Left lung (tissue), 10 donors: Measurements from ENCODE around the gene DOCK4. TPM values are rescaled to one million over a fixed set of nuclear protein-coding genes. Genes with fewer than 3 reads are reported as not detected.

Source experiments
- ATAC-seq: fragments of 200-7000 bp; cut with Tn5 transposase; one replicate; pipeline ENCODE4 v1.9.1; 2020; ENCODE audit warnings: moderate library complexity
- DNase-seq, 4 donors: peaks; one replicate each; pipeline ENCODE4 v3.0.0-alpha.2; 2013 to 2020
- H3K27ac ChIP-seq, 2 donors: fragments of 200-600 bp; sonication (generic) in 1 of 2; one replicate each; pipeline versions ENCODE4 v1.5.0 to v1.8.0; 2020 to 2021
- H3K27me3 ChIP-seq, 2 donors: fragments of 200-600 bp; sonication (generic) in 1 of 2; one replicate each; pipeline versions ENCODE4 v1.5.0 to v1.8.0; 2020 to 2021
- H3K36me3 ChIP-seq, 2 donors: fragments of 200-600 bp; sonication (generic) in 1 of 2; one replicate each; pipeline versions ENCODE4 v1.5.0 to v1.8.0; 2020 to 2021
- H3K4me1 ChIP-seq, 2 donors: fragments of 200-600 bp; one replicate each; pipeline ENCODE4 v1.8.0; 2021
- H3K4me3 ChIP-seq, 2 donors: fragments of 200-600 bp; sonication (generic) in 1 of 2; one replicate each; pipeline versions ENCODE4 v1.5.0 to v1.8.0; 2020 to 2021; ENCODE audit warnings: mild to moderate bottlenecking in 1 of 2
- H3K9me3 ChIP-seq, 2 donors: fragments of 200-600 bp; sonication (generic) in 1 of 2; one replicate each; pipeline versions ENCODE4 v1.5.0 to v1.8.0; 2020 to 2021
- CTCF ChIP-seq, 2 donors: fragments of 200-600 bp; sonication (generic) in 1 of 2; IDR thresholded peaks; one replicate each; pipeline versions ENCODE4 v1.5.0 to v1.8.0; 2021; ENCODE audit warnings: antibody characterized with exemption in 2 of 2
- intact Hi-C, 2 donors: fragments of 100-400 bp; cut with DNase I; formaldehyde crosslinking; loops; one replicate each; pipeline versions ENCODE4 v1.11.2 to v1.14.2; 2022
- polyA plus RNA-seq, 6 donors: library from polyadenylated mRNA; unstranded; fragments of 120-200 nt; gene quantifications; one replicate each; pipeline ENCODE4 v1.2.1, GENCODE V29; 2013; ENCODE audit not compliant: insufficient read length in 6 of 6
- total RNA-seq, 2 donors: library from RNA; stranded (reverse); fragmentation: NEBNext Ultra II Directional; extraction: Animal tissue kit (Norgen Biotek cat#: 25700); gene quantifications; one replicate each; pipeline ENCODE4 v1.2.1, GENCODE V29; 2021
- donor health status: DM: no; HTN: yes; CAD: no.
- donor health status: DM: no; HTN: no; CAD: no.

DOCK4 gene
- total and polyA plus RNA-seq, 8 donors, result 38.9 to 64.3 (median 52.5) TPM

- ATAC-seq, result no peak
- intact Hi-C loops, result no loop called here
- no peak for TF ChIP-seq CTCF (IDR thresholded peaks at IDR 0.05)
Observed at GRCh38 chr7:112070674-112071256, 135.4 kb downstream of the DOCK4 start.

GRCh38 chr7:112069879-112070321 lies 136.3 kb downstream of the DOCK4 start:
- no peak for TF ChIP-seq CTCF (IDR thresholded peaks at IDR 0.05)
- Histone ChIP-seq H3K27ac (no peak overlapping the region), H3K36me3 (no peaks in the 10 kb centered on the region), H3K9me3 (no peaks in the 10 kb centered on the region), H3K4me3 (no peak overlapping the region), H3K4me1 (peaks cover 0 to 12% of the 10 kb centered on the region in 2 donors), H3K27me3 (no peaks in the 10 kb centered on the region)
- no peak for ATAC-seq
- DNase-seq, result no peak
- intact Hi-C loops, result no loop called here

More at GRCh38 chr7:112070674-112071256, 135.4 kb downstream of the DOCK4 start:
- Histone ChIP-seq H3K27me3 (no peaks in the 10 kb centered on the region), H3K4me3 (no peak overlapping the region), H3K4me1 (peaks cover 0 to 15% of the 10 kb centered on the region in 2 donors), H3K27ac (no peak overlapping the region), H3K9me3 (no peaks in the 10 kb centered on the region), H3K36me3 (no peaks in the 10 kb centered on the region)
- DNase-seq, result no peak

- ATAC-seq (no peak), DNase-seq (no peak)
- no peaks in the 10 kb centered on the region for H3K9me3 ChIP-seq
- H3K27me3 ChIP-seq, result no peaks in the 10 kb centered on the region
- peaks cover 0 to 12% of the 10 kb centered on the region in 2 donors for H3K4me1 ChIP-seq
- intact Hi-C loops, result no loop called here
- H3K36me3 ChIP-seq, result no peaks in the 10 kb centered on the region
- no peak for TF ChIP-seq CTCF (IDR thresholded peaks at IDR 0.05)
- H3K27ac ChIP-seq, result no peak overlapping the region
- H3K4me3 ChIP-seq, result no peak overlapping the region
Observed at GRCh38 chr7:112068967-112069366, 137.2 kb downstream of the DOCK4 start.

- Histone ChIP-seq H3K36me3 (no peaks in the 10 kb centered on the region), H3K4me1 (peaks cover 0 to 12% of the 10 kb centered on the region in 2 donors), H3K27ac (no peak overlapping the region), H3K9me3 (no peaks in the 10 kb centered on the region), H3K4me3 (no peak overlapping the region), H3K27me3 (no peaks in the 10 kb centered on the region)
- no peak for TF ChIP-seq CTCF (IDR thresholded peaks at IDR 0.05)
- ATAC-seq, result no peak
- no peak for DNase-seq
- intact Hi-C loops, result no loop called here
Observed at GRCh38 chr7:112067632-112068540, 138.3 kb downstream of the DOCK4 start.

- intact Hi-C loops, result no loop called here
- Histone ChIP-seq H3K27me3 (no peaks in the 10 kb centered on the region), H3K27ac (no peak overlapping the region), H3K9me3 (no peaks in the 10 kb centered on the region), H3K4me1 (peaks cover 0 to 8% of the 10 kb centered on the region in 2 donors), H3K4me3 (no peak overlapping the region), H3K36me3 (no peaks in the 10 kb centered on the region)
- no peak for TF ChIP-seq CTCF (IDR thresholded peaks at IDR 0.05)
- ATAC-seq (no peak), DNase-seq (no peak)
Observed at GRCh38 chr7:112067200-112067599, 139.0 kb downstream of the DOCK4 start.
